ENCODE data around the gene ASPA. TPM values are rescaled to one million over a fixed set of nuclear protein-coding genes. Genes with fewer than 3 reads are reported as not detected.

The ASPA gene
- total and polyA plus RNA-seq, 2 donors from 2014 or later, result 5.1 to 24.2 TPM

DNA sequence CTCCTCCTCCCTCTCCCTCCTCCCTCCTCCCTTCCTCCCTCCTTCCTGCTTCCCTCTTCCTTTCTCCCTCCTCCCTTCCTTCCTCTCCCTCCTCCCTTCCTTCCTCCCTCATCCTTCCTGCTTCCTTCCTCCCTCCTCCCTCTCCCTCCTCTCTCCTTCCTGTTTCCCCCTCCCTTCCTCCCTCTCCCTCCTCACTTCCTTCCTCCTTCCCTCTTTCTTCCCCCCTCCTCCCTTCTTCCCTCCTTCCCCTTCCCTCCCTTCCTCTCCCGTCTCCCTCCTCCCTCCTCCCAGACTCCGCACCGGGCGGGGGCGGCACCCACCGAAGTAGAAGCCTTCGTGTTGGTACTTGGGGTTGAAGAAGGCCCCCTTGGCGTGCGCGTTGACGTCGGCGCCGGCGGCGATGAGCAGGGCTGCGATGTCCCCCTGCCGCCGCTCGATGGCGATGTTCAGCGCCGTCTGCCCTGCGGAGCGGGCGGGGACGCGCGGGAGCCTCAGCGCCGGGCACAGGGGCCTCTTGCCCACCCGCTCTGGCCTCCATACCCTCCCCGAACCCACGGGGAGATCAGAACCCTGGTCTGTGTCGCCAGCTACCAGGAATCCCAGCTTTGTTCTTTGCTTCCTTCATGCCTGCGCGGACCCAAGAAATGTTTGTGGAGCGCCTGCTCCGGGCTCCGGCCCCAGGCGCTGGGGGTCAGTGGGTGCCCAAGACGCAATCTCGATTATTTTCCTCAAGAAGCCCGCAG, 59.6 kb downstream of the ASPA start:
- H3K9ac ChIP-seq (ENCODE audit: low read length in 3 of 3), result peak overlapping the region in 1 of 3 donors; percentile 33
- H3K27ac ChIP-seq (ENCODE audit: low read depth in 2 of 2, low read length in 2 of 2), result no peak overlapping the region
- intact Hi-C loops (cut with DNase I), result no loop called here

DNA sequence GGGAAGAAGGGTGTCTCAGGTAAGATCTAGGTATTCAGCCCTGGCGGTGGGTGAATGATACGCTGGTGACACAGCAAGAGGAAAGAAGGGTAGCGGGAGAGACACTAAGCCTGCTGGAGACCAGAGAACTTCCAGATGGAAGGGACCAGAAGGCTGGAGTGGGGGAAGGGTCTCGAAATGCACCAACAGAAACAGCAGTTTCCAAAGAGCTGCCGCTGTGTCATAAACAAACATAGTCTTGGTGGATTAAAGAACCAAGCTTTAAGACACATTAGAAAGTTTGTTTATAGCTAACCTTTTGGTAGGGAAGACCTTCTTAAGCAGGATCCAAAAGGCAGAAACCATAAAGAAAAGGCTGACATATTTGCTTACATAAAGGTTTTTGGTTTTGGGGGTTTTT, 60.9 kb downstream of the ASPA start:
- TF ChIP-seq, protein P1, sequence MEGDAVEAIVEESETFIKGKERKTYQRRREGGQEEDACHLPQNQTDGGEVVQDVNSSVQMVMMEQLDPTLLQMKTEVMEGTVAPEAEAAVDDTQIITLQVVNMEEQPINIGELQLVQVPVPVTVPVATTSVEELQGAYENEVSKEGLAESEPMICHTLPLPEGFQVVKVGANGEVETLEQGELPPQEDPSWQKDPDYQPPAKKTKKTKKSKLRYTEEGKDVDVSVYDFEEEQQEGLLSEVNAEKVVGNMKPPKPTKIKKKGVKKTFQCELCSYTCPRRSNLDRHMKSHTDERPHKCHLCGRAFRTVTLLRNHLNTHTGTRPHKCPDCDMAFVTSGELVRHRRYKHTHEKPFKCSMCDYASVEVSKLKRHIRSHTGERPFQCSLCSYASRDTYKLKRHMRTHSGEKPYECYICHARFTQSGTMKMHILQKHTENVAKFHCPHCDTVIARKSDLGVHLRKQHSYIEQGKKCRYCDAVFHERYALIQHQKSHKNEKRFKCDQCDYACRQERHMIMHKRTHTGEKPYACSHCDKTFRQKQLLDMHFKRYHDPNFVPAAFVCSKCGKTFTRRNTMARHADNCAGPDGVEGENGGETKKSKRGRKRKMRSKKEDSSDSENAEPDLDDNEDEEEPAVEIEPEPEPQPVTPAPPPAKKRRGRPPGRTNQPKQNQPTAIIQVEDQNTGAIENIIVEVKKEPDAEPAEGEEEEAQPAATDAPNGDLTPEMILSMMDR (IDR thresholded peaks at IDR 0.05; ENCODE audit: borderline replicate concordance, extremely low read depth, insufficient read depth), result no peak
- Histone ChIP-seq H3K27me3 (ENCODE audit: control insufficient read depth, insufficient read depth, low read length) (no peaks in the 10 kb centered on the region), H3K36me3 (ENCODE audit: control insufficient read depth in 2 of 3, insufficient read depth in 3 of 3, low read length in 3 of 3) (no peaks in the 10 kb centered on the region), H3K9me3 (ENCODE audit: control insufficient read depth in 2 of 3, insufficient read depth in 1 of 3, low read length in 3 of 3) (no peaks in the 10 kb centered on the region), H3K4me3 (ENCODE audit: low read length in 3 of 3) (no peak overlapping the region), H3K9ac (ENCODE audit: low read length in 3 of 3) (no peak overlapping the region), H3K27ac (ENCODE audit: low read depth in 2 of 2, low read length in 2 of 2) (no peak overlapping the region), H3K4me1 (ENCODE audit: control insufficient read depth in 2 of 3, insufficient read depth in 2 of 3, low read depth in 1 of 3, low read length in 3 of 3) (no peaks in the 10 kb centered on the region)
- FAIRE-seq (no peak), DNase-seq (peak in 2 of 5 donors; percentile 14 to 64)
- intact Hi-C loops (cut with DNase I), result no loop called here

More for the DNA sequence above, 59.6 kb downstream of the ASPA start:
- Histone ChIP-seq H3K4me3 (ENCODE audit: low read length in 3 of 3) (peak overlapping the region in 2 of 3 donors; percentile 27 to 51), H3K4me1 (ENCODE audit: control insufficient read depth in 2 of 3, insufficient read depth in 2 of 3, low read depth in 1 of 3, low read length in 3 of 3) (no peaks in the 10 kb centered on the region), H3K27me3 (ENCODE audit: control insufficient read depth, insufficient read depth, low read length) (no peaks in the 10 kb centered on the region), H3K36me3 (ENCODE audit: control insufficient read depth in 2 of 3, insufficient read depth in 3 of 3, low read length in 3 of 3) (no peaks in the 10 kb centered on the region), H3K9me3 (ENCODE audit: control insufficient read depth in 2 of 3, insufficient read depth in 1 of 3, low read length in 3 of 3) (no peaks in the 10 kb centered on the region)
- DNase-seq, result peak; percentile 81 to 88 (median 85)
- TF ChIP-seq, protein P1 (IDR thresholded peaks at IDR 0.05; ENCODE audit: borderline replicate concordance, extremely low read depth, insufficient read depth), result peak; percentile 47
- no peak for FAIRE-seq

DNA sequence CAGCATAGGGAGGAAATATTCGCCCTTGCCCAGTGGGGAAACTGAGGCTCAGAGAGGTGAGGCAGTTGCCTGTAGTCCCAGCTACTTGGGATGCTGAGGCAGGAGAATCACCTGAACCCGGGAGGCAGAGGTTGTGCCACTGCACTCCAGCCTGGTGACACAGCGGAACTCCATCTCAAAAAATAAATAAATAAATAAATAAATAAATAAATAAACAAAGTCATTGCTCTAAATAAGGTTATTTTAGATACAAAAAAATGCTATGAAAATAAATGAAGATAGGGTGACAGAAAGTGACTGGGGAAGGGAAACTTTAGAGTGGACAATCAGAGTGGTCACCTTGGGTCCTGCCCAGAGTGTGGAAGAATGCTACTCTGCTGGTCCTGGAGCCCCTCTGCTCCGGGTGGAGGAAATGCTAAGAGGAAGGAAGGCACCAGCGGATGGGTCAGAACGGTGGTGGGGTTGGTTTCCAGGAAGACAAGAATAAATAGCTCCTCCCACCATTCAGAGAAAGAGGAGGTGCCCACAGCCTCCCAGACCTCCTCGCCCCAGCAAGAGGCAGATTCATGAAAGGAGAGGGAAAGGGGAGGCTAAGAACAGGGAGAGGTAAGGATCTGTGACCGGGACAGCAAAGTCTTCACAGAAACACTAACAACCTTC, 64.2 kb downstream of the ASPA start:
- Histone ChIP-seq H3K27ac (ENCODE audit: low read depth in 2 of 2, low read length in 2 of 2) (no peak overlapping the region), H3K36me3 (ENCODE audit: control insufficient read depth in 2 of 3, insufficient read depth in 3 of 3, low read length in 3 of 3) (no peaks in the 10 kb centered on the region), H3K4me1 (ENCODE audit: control insufficient read depth in 2 of 3, insufficient read depth in 2 of 3, low read depth in 1 of 3, low read length in 3 of 3) (no peaks in the 10 kb centered on the region), H3K9ac (ENCODE audit: low read length in 3 of 3) (no peak overlapping the region), H3K27me3 (ENCODE audit: control insufficient read depth, insufficient read depth, low read length) (no peaks in the 10 kb centered on the region), H3K9me3 (ENCODE audit: control insufficient read depth in 2 of 3, insufficient read depth in 1 of 3, low read length in 3 of 3) (no peaks in the 10 kb centered on the region), H3K4me3 (ENCODE audit: low read length in 3 of 3) (no peak overlapping the region)
- TF ChIP-seq, protein P1 (IDR thresholded peaks at IDR 0.05; ENCODE audit: borderline replicate concordance, extremely low read depth, insufficient read depth), result no peak
- DNase-seq, result peak in 1 of 5 donors; percentile 10
- FAIRE-seq, result no peak
- intact Hi-C loops (cut with DNase I), result no loop called here

All from kidney (tissue), 14 donors.